Mesothelial cell of epicardium (in vitro differentiated cells): ENCODE data around the gene OSBPL5. TPM values are rescaled to one million over a fixed set of nuclear protein-coding genes. Genes with fewer than 3 reads are reported as not detected.
A peak's percentile ranks its signal among the peaks of the same experiment; 100 is the strongest.

Experiments
- DNase-seq, 2 experiments: peaks; one replicate each; pipeline ENCODE4 v3.0.0; 2021; ENCODE audit warnings: low spot score in 2 of 2; ENCODE audit not compliant: unreplicated experiment in 2 of 2
- H3K27ac Mint-ChIP-seq: 2 replicates; pipeline ENCODE4 v1.8.0; 2021; ENCODE audit warnings: mixed read lengths
- H3K27me3 Mint-ChIP-seq: 2 replicates; pipeline ENCODE4 v1.8.0; 2021; ENCODE audit warnings: low read depth, mixed read lengths
- H3K36me3 Mint-ChIP-seq: 2 replicates; pipeline ENCODE4 v1.8.0; 2021; ENCODE audit warnings: mixed read lengths
- H3K4me1 Mint-ChIP-seq: 2 replicates; pipeline ENCODE4 v1.8.0; 2021; ENCODE audit warnings: mixed read lengths
- H3K4me3 Mint-ChIP-seq: 2 replicates; pipeline ENCODE4 v1.8.0; 2021; ENCODE audit warnings: mild to moderate bottlenecking, moderate library complexity, mixed read lengths
- H3K9me3 Mint-ChIP-seq: 2 replicates; pipeline ENCODE4 v1.8.0; 2021; ENCODE audit warnings: mixed read lengths
- CTCF ChIP-seq: fragments of 200-600 bp; sonication (generic); IDR thresholded peaks from one replicate; pipeline ENCODE4 v1.5.0; 2021; ENCODE audit warnings: antibody characterized with exemption; ENCODE audit not compliant: unreplicated experiment
- total RNA-seq: library from RNA; stranded (reverse); gene quantifications from 3 replicates; pipeline ENCODE4 v1.2.1, GENCODE V29; 2021

OSBPL5 gene
- total RNA-seq, 1 donor from 2014 or later, result 37.1 TPM

DNA sequence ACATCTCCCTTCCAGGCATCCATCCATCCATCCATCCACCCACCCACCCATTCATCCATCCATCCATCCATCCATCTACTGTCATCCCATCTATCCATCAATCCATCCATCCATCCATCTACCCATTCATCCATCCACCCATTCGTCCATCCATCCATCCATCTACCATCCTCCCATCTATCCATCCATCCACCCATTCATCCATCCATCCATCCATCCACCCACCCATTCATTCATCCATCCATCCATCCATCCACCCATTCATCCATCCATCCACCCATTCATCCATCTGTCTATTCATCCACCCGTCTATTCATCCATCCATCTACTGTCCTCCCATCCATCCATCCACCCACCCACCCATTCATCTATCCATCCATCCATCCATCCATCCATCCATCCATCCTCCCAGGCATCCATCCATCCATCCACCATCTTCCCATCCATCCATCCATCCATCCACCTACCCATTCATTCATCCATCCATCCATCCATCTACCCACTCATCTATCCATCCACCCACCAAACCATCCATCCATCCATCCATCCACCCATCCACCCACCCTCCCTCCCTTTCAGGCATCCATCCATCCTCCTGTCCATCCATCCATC is 33.7 kb downstream of the OSBPL5 start:
- Mint-ChIP-seq H3K27me3 (no peaks in the 10 kb centered on the region), H3K4me1 (no peaks in the 10 kb centered on the region), H3K36me3 (no peaks in the 10 kb centered on the region), H3K4me3 (no peak overlapping the region), H3K27ac (no peak overlapping the region), H3K9me3 (no peaks in the 10 kb centered on the region)
- no peak for TF ChIP-seq CTCF
- DNase-seq, result no peak

GRCh38 chr11:3130269-3131071 is 34.6 kb downstream of the OSBPL5 start:
- H3K4me1 Mint-ChIP-seq, result no peaks in the 10 kb centered on the region
- no peak overlapping the region for H3K4me3 Mint-ChIP-seq
- peak in 1 of 2 experiments; percentile 16 for DNase-seq
- H3K27me3 Mint-ChIP-seq, result no peaks in the 10 kb centered on the region
- H3K36me3 Mint-ChIP-seq, result no peaks in the 10 kb centered on the region
- H3K27ac Mint-ChIP-seq, result no peak overlapping the region
- H3K9me3 Mint-ChIP-seq, result no peaks in the 10 kb centered on the region
- no peak for TF ChIP-seq CTCF

DNA sequence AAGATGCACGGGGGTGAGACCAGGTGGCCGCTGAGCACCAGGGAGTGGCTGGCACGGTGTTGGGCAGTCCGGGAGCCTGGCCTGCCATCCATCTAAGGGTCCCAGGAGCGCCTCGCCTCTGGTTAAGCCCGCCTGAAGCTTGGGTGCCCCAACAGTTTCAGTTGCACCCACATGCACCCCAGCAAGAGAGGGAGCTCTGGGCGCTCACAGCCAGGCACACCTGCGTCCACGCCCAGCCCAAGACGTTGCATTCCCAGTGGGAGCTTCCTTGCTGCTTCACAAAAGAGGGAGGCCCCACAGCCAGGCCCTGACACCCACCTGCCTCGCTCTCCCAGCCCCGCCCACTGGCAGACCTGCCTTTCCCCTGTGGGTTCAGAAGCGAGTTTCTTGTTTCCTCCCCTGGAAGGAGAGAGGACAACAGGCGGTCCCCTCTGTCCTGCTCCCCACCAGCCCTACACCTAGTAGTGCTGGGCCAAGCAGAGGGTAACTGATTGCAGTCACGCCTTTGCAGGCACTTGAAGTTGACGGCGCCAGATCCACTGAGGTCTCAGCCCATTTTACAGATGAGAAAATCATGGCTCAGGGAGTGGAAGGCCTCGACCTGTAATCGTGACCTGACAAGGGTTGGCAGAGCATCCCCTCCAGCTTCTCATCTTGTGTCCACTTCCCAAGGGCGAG is 35.4 kb downstream of the OSBPL5 start:
- Mint-ChIP-seq H3K36me3 (peaks cover 4% of the 10 kb centered on the region), H3K4me3 (no peak overlapping the region), H3K9me3 (no peaks in the 10 kb centered on the region), H3K27me3 (no peaks in the 10 kb centered on the region), H3K4me1 (no peaks in the 10 kb centered on the region), H3K27ac (no peak overlapping the region)
- TF ChIP-seq CTCF, result no peak
- peak in 1 of 2 experiments; percentile 18 for DNase-seq

DNA sequence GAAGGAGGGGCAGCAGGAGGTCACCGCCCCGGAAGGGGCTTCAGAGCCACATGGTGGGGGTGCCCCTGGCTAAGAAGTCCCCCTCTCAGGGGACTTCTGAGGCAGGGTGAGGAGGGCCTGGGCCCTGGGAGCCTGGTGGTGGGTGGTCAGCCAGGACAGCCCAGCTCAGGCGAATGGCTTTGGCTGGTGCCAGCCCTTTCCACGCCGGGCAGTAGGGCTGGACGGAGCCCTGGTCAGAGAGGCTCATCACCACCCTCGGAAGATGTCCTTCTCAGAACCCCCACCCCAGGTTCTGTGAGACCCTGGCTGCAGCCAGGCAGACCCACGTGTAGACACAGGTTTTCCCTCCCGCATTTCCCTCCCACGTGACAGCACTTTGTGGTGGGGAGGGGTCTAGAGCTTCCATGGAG is 35.9 kb downstream of the OSBPL5 start:
- no peak for TF ChIP-seq CTCF
- no peaks in the 10 kb centered on the region for H3K4me1 Mint-ChIP-seq
- no peaks in the 10 kb centered on the region for H3K9me3 Mint-ChIP-seq
- H3K27ac Mint-ChIP-seq, result no peak overlapping the region
- H3K4me3 Mint-ChIP-seq, result no peak overlapping the region
- H3K36me3 Mint-ChIP-seq, result peaks cover 4% of the 10 kb centered on the region
- DNase-seq, result no peak
- no peaks in the 10 kb centered on the region for H3K27me3 Mint-ChIP-seq

GRCh38 chr11:3128356-3129180 is 36.5 kb downstream of the OSBPL5 start:
- Mint-ChIP-seq H3K4me3 (no peak overlapping the region), H3K4me1 (no peaks in the 10 kb centered on the region), H3K27ac (no peak overlapping the region), H3K9me3 (no peaks in the 10 kb centered on the region), H3K27me3 (no peaks in the 10 kb centered on the region), H3K36me3 (peaks cover 4% of the 10 kb centered on the region)
- no peak for DNase-seq
- no peak for TF ChIP-seq CTCF
